ENCODE measurements around the gene FBXO46.

DNA sequence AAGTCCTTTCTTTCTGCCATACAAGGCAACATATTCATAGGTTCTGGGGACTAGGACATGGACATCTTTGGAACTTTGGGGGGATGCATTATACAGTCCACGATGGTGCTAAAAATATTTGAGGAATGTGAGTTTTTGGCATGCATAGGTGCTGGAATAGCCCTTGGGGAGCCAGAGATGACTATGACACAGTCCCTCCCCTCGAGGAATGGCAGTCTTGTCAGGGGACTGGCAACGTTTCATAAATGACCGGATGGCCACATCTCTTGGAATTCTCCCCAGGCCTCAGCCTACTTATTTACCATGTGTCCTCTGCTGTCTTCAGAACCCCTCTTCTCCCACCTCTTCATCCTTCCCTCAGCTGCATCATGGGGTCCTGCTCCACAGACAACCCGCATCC, 16.2 kb upstream of the FBXO46 start:
- TF ChIP-seq, protein P1, sequence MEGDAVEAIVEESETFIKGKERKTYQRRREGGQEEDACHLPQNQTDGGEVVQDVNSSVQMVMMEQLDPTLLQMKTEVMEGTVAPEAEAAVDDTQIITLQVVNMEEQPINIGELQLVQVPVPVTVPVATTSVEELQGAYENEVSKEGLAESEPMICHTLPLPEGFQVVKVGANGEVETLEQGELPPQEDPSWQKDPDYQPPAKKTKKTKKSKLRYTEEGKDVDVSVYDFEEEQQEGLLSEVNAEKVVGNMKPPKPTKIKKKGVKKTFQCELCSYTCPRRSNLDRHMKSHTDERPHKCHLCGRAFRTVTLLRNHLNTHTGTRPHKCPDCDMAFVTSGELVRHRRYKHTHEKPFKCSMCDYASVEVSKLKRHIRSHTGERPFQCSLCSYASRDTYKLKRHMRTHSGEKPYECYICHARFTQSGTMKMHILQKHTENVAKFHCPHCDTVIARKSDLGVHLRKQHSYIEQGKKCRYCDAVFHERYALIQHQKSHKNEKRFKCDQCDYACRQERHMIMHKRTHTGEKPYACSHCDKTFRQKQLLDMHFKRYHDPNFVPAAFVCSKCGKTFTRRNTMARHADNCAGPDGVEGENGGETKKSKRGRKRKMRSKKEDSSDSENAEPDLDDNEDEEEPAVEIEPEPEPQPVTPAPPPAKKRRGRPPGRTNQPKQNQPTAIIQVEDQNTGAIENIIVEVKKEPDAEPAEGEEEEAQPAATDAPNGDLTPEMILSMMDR (IDR thresholded peaks at IDR 0.05; ENCODE audit: low read depth, low read length, missing input control), result no peak
- TF ChIP-seq RAD21 (IDR thresholded peaks at IDR 0.05) (no peak), GABPA (IDR thresholded peaks at IDR 0.05 in 1 of 2, conservative IDR thresholded peaks at IDR 0.05 in 1 of 2) (no peak), HNF4A (conservative IDR thresholded peaks at IDR 0.05) (no peak)
- TF ChIP-seq, protein P2, sequence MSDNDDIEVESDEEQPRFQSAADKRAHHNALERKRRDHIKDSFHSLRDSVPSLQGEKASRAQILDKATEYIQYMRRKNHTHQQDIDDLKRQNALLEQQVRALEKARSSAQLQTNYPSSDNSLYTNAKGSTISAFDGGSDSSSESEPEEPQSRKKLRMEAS (IDR thresholded peaks at IDR 0.05), result no peak
- TF ChIP-seq, protein P3, sequence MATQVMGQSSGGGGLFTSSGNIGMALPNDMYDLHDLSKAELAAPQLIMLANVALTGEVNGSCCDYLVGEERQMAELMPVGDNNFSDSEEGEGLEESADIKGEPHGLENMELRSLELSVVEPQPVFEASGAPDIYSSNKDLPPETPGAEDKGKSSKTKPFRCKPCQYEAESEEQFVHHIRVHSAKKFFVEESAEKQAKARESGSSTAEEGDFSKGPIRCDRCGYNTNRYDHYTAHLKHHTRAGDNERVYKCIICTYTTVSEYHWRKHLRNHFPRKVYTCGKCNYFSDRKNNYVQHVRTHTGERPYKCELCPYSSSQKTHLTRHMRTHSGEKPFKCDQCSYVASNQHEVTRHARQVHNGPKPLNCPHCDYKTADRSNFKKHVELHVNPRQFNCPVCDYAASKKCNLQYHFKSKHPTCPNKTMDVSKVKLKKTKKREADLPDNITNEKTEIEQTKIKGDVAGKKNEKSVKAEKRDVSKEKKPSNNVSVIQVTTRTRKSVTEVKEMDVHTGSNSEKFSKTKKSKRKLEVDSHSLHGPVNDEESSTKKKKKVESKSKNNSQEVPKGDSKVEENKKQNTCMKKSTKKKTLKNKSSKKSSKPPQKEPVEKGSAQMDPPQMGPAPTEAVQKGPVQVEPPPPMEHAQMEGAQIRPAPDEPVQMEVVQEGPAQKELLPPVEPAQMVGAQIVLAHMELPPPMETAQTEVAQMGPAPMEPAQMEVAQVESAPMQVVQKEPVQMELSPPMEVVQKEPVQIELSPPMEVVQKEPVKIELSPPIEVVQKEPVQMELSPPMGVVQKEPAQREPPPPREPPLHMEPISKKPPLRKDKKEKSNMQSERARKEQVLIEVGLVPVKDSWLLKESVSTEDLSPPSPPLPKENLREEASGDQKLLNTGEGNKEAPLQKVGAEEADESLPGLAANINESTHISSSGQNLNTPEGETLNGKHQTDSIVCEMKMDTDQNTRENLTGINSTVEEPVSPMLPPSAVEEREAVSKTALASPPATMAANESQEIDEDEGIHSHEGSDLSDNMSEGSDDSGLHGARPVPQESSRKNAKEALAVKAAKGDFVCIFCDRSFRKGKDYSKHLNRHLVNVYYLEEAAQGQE (IDR thresholded peaks at IDR 0.05), result no peak

Measured in liver (tissue), 3 donors.